Measurements from ENCODE around the gene RPS6KA2.

RPS6KA2 gene

DNA sequence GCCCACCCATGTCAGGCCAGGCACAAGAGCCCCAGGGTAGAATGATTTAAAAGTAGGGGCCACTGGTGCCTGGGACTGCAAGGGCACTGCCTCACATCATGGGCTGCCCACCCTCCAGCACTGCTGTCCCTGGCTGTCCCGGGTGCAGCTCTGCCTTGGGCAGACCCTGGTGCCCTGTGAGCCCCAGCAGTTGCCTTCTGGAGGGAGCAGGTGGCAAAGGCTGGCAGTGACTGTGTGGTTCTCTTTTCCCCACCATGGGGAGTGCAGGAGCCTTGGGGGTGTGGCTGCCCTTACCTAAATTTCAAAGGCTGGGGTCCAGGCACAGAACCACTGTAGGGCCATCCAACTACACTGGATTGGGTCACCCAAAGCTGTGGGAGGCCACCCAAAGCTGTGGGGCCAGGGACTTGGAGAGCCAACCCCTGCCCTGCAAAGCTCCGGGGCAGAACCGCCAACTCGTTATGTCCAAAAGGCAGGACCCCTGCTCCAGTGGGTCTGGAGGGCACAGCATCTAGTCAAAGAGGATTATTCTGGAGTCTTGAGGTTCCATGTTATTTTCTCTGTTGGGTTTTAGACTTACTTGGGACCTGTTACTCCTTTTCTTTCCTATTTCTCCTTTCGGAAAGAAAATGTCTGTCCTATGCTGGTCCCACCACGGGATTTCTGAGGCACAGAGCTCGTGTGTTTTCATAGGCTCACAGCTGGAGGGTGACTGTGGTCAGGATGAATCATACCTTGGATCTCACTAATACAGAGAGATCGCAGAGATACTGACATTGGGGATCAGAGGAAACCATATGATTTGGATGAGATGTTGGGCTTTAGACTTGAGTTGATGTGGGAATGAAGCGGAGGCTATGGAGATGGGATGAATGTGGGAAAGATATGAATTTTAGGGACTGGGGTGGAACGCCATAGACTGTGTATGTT lies 105.9 kb downstream of the RPS6KA2 start:
- FAIRE-seq, result no peak

DNA sequence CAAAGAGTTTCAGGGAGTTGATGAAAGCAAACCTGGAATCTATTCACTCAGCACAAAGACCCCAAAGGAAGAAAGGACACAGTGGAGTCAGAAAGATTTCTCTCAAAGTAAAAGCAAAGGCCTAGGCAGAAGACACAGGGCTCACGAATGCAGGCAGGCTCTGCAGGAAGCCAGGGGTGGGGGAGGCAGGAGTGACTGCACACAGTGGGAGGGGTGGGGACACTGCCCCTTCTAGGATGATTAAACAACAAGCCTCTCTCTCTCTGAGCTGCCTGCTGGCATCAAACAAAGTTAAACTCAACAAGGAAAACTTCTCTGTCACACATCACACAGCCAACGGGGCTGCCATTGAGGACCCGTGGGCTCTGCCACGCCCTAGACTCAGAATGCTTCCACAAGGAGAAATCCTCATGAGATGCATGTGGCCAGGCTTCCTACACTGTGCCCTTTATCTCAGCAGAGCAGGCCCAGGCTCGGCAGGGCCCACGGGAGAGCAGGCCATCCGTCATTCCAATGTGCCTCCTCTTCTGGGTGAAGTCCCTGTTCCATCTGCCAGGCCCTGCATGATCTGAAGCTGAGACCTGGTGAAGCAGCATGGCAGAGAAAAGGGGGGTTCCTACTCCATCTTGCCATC lies 110.7 kb downstream of the RPS6KA2 start:
- no peak for FAIRE-seq

DNA sequence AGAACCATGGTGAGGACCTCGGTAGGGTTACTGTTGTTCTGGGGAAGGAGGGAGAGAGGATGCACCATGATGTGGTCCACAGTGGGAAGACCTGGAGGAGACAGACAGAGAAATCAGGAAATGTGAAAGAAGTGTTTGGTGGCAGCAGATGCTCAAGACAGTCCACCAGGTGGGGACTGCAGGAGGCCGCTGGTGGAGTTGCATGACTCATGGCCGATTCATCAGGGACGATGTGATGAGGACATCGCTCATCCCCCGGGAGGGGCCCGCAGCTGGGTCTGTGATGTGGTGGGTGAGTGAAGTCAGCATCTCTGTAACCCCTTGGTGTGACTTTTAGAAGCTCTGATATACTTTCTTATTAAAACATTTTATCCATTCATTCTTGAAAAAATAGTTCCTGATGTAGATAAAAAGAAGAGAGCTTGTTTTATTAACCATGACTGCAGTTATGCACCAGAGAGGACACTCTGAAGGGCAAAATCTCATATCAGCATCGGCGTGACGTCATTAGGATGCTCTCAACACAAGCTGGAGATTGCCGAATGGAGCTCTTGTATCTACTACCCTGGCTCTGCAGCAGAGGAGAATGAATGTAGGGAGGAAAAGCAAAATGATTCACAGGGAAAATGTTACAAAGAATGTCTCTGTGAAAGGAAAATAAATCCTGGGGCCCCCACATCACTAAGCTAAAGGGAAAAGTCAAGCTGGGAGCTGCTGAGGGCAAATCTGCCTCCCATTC lies 111.8 kb downstream of the RPS6KA2 start:
- no peak for FAIRE-seq

DNA sequence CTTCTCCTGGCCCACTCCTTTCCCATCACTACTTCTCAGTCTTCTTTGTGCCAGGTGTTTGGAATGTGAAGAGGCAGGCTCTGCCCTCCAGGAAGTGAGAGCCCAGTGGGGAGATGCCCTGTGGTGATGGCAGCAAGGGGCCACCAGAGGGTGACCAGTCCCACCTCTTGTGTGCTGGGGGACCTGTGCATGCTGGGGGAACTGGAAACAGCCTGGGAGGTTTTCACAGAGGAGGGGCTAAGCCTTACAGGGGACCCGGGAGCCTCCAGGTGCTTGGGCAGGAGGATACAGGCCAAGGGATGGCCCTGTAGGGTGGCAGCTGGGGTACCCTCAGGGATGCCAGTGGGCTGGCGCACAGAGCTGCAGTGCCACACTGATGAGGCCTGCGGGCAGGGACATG lies 112.9 kb downstream of the RPS6KA2 start:
- no peak for FAIRE-seq

DNA sequence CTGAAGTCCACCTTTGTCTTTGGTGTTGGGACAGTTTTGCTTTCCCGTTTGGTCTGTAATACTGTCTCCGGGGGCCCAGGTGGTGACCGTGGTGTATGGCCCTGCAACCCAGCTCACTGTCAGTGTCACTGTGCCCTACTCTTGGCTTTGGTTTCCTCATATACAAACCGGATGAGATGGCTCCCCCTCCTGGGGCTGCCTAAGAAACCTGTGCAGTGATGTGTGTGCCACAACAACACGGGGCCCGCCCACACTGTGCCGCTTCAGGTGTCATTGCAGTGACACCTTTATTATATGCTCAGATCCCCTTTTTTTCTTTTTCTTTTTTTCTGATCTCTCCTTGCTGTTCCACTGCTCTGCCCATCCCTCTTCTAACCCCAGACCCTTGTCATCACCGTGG lies 114.5 kb downstream of the RPS6KA2 start:
- FAIRE-seq, result no peak

DNA sequence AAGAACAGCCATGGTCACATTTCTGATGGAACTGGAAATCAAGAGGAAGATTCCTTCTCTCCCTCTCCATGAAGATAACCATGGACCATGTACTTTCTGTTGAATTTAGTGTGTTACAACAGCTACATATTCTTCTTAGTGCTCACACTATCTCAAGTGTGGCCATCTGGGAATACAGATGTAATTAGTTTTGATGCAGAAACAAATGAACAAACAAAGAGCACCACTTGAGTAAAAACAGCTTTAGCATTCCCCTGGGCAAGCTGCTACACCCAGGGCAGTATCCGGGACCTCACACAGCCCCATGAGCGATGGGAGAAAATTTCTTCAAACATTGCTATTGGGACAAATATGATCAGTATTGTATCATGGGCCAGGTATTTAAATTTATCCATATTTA lies 115.7 kb downstream of the RPS6KA2 start:
- FAIRE-seq, result no peak

DNA sequence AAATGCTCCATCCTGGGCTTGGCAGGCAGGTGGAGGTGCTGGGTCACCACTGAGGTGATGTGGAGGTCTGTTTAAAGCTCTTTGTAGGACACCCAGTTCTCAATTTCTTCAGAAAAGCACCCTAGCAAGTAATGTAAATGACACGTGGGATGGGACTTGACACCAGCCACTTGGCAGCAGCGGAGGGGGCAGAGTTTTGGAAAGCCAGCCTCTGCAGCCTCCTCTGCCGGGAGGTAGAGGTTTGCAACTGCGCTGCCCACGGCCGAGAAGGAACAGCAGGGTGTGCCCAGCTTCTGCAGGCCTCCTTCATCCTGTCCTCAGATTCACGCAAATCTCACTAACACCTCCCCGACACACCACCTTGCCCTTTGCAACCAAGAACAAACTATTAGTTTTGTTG lies 117.9 kb downstream of the RPS6KA2 start:
- FAIRE-seq, result no peak

DNA sequence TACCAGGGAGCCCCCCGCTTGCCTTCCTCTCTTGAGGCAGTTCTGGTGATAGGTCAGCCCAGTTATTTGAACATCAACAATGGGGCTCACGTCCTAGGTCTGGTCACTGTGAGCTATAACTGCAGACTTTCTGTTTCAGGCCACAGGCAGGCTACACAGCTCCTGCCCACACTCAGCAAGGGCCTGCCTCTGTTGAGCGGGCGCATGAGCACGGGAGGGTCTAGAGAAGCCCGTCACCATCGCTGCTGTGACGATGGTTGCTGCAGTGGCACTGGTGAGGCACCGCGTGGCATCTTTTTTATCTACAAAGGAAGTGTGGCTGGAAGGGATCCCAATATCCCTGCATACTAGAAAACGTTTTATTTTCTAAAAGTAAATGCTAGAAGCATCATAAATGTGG lies 118.3 kb downstream of the RPS6KA2 start:
- no peak for FAIRE-seq

DNA sequence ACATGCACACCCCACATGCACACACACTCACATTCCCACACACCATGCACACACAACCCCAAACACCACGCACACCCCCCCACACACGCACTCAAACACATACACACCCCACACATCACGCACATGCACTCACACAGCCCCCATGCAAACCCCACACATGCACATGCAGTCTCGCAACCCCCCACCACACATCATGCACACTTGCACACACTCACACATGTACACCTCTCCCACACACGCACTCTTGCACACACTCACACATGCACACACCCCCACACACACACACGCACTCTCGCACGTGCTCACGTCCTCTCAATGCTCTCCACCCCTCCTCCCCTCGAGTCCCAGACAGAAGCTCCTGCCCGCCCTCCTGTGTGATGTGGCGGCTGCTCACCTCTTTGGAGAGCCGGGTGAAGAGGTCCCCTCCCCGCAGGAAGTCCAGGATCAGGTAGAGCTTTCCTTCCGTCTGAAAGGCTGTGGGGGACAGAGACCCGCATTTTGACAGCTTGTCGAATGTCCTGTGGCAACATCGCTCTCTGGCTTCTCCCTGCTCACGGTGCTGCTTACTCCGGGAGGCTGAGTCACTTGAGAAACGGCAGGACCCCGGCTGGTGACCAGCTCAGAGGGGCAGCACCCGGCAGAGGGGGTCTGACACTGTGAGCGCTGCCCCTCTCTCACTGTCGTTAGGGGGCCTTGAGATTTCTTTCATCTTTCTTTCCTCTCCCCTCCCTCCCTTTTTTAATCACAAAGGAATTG lies 119.1 kb downstream of the RPS6KA2 start:
- FAIRE-seq, result no peak

DNA sequence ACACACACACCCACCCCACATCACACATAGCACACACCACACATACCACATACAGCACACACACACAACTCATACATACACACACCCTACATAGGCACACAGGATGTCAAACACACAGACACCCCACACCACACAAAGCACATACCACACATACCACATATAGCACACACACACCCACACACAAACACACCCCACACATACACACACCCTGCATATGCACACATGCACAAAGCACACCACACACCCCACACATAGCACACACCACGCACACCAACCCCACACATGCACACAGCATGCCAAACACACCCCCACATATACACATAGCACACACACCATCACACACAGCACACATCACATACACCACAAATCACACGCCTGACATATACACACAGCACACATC lies 119.7 kb downstream of the RPS6KA2 start:
- FAIRE-seq, result no peak

DNA sequence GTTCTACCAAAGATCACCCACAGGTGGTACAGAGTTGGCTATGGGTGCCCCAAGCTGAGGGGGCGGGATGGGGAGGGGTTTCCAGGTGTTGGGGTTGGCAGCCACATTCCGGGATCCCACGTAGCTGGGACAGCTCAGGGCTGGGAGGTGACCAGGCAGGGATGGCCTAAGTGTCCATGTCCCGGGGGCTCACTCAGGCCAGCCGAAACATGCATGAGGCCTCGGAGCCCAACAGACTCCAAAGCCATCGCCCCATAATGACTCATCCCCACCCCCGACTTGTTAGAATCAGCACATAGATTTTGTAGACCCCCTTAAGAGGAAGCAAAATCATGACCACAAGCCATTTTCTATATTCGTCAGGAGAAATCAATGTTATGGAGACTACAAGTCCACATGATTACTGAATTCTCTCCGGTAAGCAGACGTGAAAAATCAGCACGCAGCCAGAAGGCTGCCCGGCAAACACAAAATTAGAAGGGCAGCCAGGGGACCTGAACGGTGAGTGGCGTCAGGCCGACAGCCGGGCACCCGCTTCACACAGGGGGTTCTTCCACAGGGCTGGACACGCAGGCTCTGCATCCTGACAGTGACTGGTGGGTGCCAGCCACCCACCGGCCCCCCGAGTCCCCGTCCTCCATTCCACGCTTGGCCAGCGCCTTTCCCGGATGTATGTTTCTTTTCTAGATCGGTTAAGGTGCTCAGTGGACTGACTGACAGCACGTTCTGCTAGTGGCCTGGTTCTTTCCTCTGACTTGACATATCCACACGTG lies 121.7 kb downstream of the RPS6KA2 start:
- FAIRE-seq, result no peak

DNA sequence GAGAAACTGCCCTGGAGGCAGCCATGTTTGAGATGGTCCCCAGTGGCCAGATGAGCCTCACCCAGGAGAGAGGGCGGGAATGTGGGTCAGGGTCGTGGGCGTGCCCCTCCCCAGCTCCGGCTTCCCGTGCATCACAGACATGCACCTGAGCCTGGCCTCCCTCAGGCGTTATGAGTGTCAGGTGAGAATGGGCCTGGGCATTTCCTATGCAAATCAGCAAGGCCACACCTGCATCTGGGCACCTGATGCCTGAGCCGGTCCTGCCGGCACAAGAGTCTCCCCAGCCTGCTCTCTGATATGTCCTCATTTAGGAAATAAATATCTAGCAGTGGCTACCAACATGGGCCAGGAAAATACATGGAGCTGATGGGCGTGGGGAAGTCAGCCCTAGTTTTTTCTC lies 123.0 kb downstream of the RPS6KA2 start:
- FAIRE-seq, result no peak

DNA sequence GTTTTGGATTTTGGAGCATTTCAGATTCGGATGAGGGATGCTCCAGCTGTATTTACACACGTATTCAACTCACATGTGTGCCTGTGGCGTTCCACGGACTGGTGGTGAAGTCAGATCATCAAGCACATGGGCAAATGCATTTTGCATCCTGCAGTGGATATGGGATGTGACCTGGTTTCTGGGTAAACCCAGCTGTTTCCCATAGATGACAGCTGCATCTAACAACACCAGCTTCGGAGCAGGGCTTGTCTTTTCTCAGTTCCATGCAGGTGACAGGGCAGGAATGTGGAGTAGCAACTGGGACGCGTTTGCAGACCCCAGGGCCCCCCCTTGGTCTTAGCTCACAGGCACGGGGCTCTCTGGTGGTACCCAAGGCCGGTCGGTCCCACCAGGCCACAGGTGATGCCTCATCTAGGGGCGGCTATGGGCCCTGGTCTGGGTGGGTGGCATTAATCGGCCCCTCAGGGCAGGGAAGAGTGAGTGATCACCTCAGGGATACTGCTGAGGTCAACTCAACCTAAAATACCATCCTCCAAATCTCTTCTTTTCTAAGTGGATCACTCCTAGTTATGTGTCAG lies 123.8 kb downstream of the RPS6KA2 start:
- FAIRE-seq, result no peak

DNA sequence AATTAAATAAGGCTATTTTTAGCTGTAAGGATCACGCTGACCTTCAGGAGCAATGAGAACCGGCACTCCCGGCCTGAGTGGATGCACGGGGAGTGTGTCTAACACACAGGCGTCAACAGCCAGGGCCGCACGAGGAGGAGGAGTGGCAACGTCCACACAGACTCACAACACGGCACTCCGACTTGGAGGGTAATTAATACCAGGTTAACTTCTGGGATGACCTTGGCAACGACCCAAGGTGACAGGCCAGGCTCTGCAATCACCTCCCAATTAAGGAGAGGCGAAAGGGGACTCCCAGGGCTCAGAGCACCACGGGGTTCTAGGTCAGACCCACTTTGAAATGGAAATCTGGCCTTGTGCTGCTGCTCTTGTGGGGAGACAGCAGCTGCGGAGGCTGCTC lies 124.6 kb downstream of the RPS6KA2 start:
- FAIRE-seq, result no peak

DNA sequence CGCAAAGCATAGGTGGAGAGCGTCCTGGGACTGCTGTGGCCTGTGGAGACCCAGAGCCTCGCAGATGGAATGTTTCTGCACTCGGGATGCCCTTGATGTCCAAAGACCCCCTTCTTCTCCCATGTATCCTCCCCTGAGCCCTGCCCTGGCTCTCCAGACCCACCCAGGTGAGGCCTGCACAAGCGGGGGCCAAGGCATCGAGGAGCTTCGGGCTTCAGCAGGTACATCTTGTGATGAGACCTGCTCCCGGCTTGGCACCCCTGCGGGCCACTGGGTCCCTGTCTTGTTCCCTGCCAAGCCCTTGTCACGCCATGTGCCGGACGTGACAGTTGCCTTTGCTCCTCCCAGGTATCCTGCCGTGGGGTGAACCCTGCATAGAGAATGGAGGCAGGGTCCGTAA lies 125.8 kb downstream of the RPS6KA2 start:
- no peak for FAIRE-seq

DNA sequence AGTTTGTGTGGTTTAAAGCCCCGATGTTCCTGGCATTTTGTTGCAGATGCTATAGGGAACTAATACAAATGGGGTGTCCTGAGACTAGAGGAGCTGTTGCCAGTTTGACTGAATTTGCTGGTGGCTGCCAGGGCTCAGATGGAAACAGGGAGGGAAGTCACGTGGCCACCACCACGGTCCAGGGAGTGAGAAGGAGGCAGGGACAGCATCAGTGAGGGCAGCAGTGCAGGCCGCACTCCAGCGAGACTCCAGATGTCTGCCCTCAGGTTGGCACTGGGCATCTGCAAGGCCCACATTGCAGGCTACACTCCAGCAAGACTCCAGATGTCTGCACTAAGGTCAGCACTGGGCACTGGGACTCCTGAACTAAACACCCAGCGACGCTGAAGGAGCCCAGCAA lies 126.8 kb downstream of the RPS6KA2 start:
- FAIRE-seq, result no peak

DNA sequence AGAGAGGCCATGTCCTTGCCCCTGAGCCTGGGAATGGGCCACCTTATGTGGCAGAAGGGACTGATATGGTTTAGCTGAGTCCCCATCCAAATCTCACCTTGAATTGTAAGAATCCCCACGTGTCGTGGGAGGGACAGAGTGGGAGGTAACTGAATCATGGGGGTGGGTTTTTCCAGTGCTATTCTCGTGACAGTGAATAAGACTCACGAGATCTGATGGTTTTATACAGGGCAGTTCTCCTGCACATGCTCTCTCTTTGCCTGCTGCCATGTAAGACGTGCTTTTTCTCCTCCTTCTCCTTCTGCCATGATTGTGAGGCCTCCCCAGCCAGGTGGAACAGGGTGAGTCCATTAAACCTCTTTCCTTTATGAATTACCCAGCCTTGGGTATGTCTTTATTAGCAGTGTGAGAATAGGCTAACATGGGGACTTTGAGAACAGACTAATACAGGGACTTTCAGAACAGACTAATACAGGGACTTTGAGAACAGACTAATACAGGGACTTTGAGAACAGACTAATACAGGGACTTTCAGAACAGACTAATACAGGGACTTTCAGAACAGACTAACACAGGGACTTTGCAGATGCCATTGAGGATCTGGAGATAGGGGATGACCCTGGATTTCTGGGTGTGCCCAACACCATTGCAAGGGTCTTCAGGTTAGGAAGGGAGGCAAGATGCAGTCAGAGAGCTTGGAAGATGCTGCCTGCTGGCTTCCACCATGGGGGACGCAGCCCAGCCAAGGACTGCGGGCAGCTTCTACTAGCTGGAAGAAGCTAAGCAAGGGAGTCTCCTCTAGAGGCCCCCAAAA lies 127.5 kb downstream of the RPS6KA2 start:
- no peak for FAIRE-seq

DNA sequence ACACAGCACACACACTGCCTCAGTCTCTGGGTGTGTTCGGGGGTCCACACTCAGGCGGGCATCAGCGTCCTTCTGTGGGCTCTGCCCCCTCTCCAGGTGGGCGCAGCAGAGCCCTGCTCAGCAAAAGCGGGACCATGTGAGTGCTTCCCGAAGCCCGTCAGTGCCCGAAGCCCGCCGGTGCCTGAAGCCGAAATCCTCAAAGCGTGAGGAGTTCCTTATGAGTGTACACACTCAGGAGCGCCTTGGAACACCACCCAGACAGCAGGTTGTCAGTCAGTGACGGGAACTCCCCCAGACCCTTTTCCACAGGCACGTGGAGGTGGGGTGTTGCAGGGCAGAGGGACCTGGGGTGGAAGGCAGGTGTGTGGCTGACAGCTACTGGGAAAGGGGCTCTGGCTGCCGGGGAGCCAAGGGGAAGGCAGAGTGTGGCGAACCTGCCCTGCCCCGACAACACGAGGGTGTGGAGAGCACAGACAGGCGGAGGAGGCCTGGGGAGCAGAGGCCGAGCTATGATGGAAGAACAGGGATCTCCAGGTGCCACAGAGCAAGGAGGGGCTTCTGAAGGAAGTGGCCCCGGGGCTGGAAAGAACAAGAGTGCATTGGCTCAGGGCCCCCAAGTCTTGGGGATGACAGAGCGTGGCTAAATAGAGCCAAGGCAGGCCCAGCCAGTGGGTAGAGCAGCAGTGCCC lies 128.2 kb downstream of the RPS6KA2 start:
- no peak for FAIRE-seq

DNA sequence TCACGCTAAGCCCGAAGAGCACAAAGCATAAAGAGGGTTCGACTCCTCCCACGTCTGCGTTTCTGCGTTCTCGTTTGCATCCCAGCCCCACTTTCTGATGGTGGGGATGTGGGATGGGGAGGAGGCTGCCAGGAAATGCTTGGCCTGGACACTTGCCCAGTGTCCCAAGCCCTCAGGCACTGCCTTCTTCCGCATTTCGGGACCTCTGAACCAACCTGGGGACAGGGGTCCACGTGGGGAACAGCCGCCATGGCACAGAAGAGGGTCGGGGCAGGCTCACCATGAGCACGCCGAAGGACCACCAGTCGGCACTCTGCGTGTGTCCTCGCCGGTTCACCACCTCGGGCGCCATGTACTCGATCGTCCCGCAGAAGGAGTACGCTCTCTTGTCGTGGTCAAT lies 128.8 kb downstream of the RPS6KA2 start:
- FAIRE-seq, result no peak

All from islet of Langerhans (tissue), 1 donor.